Aorta (tissue), 5 donors: ENCODE measurements around the gene RASA3. TPM values are rescaled to one million over a fixed set of nuclear protein-coding genes. Genes with fewer than 3 reads are reported as not detected.
"Not testable (repeated sequence)": the region's sequence is repeated elsewhere in the genome, so short reads cannot be mapped to it uniquely, and the experiment has no call there.

ENCODE experiments used
- ATAC-seq: fragments of 200-7000 bp; cut with Tn5 transposase; one replicate; pipeline ENCODE4 v1.9.1; 2022; ENCODE audit warnings: moderate library complexity; ENCODE audit not compliant: low FRiP score
- DNase-seq, 2 donors: peaks; one replicate each; pipeline ENCODE4 v3.0.0-alpha.2; 2020
- H3K27ac ChIP-seq, 2 donors: one replicate each; pipeline ENCODE4 v1.5.1; 2013; ENCODE audit warnings: low read length in 2 of 2, mild to moderate bottlenecking in 2 of 2, moderate library complexity in 2 of 2, control low read depth in 1 of 2, inconsistent platforms in 1 of 2, low read depth in 1 of 2
- H3K27me3 ChIP-seq, 2 donors: one replicate each; pipeline ENCODE4 v1.6.1; 2013; ENCODE audit warnings: control low read depth in 1 of 2, low read length in 1 of 2, mild to moderate bottlenecking in 1 of 2, moderate library complexity in 1 of 2; ENCODE audit not compliant: insufficient read depth in 2 of 2, control insufficient read depth in 1 of 2
- H3K36me3 ChIP-seq, 2 donors: one replicate each; pipeline ENCODE4 v1.6.1; 2013; ENCODE audit warnings: control low read depth in 1 of 2, low read length in 1 of 2, mild to moderate bottlenecking in 1 of 2; ENCODE audit not compliant: insufficient read depth in 2 of 2, control insufficient read depth in 1 of 2
- H3K4me1 ChIP-seq, 2 donors: one replicate each; pipeline ENCODE4 v1.6.1; 2013; ENCODE audit warnings: low read length in 2 of 2, control low read depth in 1 of 2, mild to moderate bottlenecking in 1 of 2, moderate library complexity in 1 of 2; ENCODE audit not compliant: insufficient read depth in 2 of 2, control insufficient read depth in 1 of 2
- H3K4me3 ChIP-seq, 2 donors: one replicate each; pipeline ENCODE4 v1.5.1; 2013; ENCODE audit warnings: low read length in 2 of 2, control low read depth in 1 of 2, mild to moderate bottlenecking in 1 of 2
- H3K9me3 ChIP-seq: one replicate; pipeline ENCODE4 v1.6.1; 2013; ENCODE audit warnings: mild to moderate bottlenecking, low read length; ENCODE audit not compliant: control insufficient read depth
- WGBS, 2 donors: extraction: QIAGEN DNeasy Blood & Tissue Kit; methylation state at CpG; one replicate each; pipeline ENCODE4 v1.1.7; 2013; 5-methylcytosine and 5-hydroxymethylcytosine counted together
- intact Hi-C, 2 donors: fragments of 100-400 bp; cut with DNase I; formaldehyde crosslinking; loops; one replicate each; pipeline versions ENCODE4 v1.14.2 to v1.15.0; 2022
- polyA plus RNA-seq, 2 donors: library from polyadenylated mRNA; stranded (reverse); fragments of 200-250 nt; gene quantifications; one replicate each; pipeline ENCODE4 v1.2.3, GENCODE V29; 2013
- total RNA-seq, 2 donors: library from RNA; stranded (reverse); fragmentation: NEBNext Ultra II Directional; extraction: Animal tissue kit (Norgen Biotek cat#: 25700); gene quantifications; one replicate each; pipeline ENCODE4 v1.2.1, GENCODE V29; 2021
- donor health status: healthy with polysubstance abuse.
- donor health status: Bipolar disorder and iron deficiency.
- donor health status: DM: no; HTN: no; CAD: no.
- donor health status: DM: no; HTN: no; CAD: no.
- donor health status: DM: yes; HTN: yes; CAD: no.

RASA3 gene
- total and polyA plus RNA-seq, 4 donors = 8.1 to 42.3 (median 28.9) TPM

- H3K9me3 ChIP-seq = no peaks in the 10 kb centered on the region
- no peaks in the 10 kb centered on the region for H3K27me3 ChIP-seq
- no peaks in the 10 kb centered on the region for H3K4me1 ChIP-seq
- intact Hi-C loops = no loop called here
- DNase-seq (peak; percentile 78 to 86), ATAC-seq (no peak)
- no peaks in the 10 kb centered on the region for H3K36me3 ChIP-seq
- no peak overlapping the region for H3K27ac ChIP-seq
- H3K4me3 ChIP-seq = no peak overlapping the region
- 77 to 80% methylated on average over 25 of the region's 25 CpGs for WGBS, 2 donors
Measured at GRCh38 chr13:114115191-114115671, 17.2 kb downstream of the RASA3 start.

- not testable (repeated sequence) for ATAC-seq
- peak; percentile 43 to 47 for DNase-seq
Measured at GRCh38 chr13:114114666-114115065, 17.8 kb downstream of the RASA3 start.

GRCh38 chr13:114114006-114114640 lies 18.3 kb downstream of the RASA3 start:
- H3K36me3 ChIP-seq = no peaks in the 10 kb centered on the region
- intact Hi-C loops = no loop called here
- no peaks in the 10 kb centered on the region for H3K27me3 ChIP-seq
- H3K27ac ChIP-seq = no peak overlapping the region
- DNase-seq = peak; percentile 36 to 49
- no peaks in the 10 kb centered on the region for H3K4me1 ChIP-seq
- 93 to 95% methylated on average over 18 of the region's 18 CpGs for WGBS, 2 donors
- no peak overlapping the region for H3K4me3 ChIP-seq
- no peak for ATAC-seq
- H3K9me3 ChIP-seq = no peaks in the 10 kb centered on the region

More at GRCh38 chr13:114114666-114115065, 17.8 kb downstream of the RASA3 start:
- H3K27ac ChIP-seq, intact Hi-C loops, H3K27me3 ChIP-seq, H3K9me3 ChIP-seq, H3K4me1 ChIP-seq, H3K4me3 ChIP-seq, H3K36me3 ChIP-seq: not testable (repeated sequence)
- WGBS, 2 donors = 85 to 87% methylated on average over 12 of the region's 12 CpGs

- H3K4me3 ChIP-seq, H3K27ac ChIP-seq, H3K36me3 ChIP-seq, H3K4me1 ChIP-seq, H3K27me3 ChIP-seq, DNase-seq, ATAC-seq, intact Hi-C loops, H3K9me3 ChIP-seq: not testable (repeated sequence)
- 96 to 98% methylated on average over 13 to 15 of the region's 21 CpGs for WGBS, 2 donors
Measured at GRCh38 chr13:114113395-114113794, 19.0 kb downstream of the RASA3 start.

GRCh38 chr13:114112826-114113322 lies 19.5 kb downstream of the RASA3 start:
- Histone ChIP-seq H3K9me3 (no peaks in the 10 kb centered on the region), H3K27ac (no peak overlapping the region), H3K36me3 (no peaks in the 10 kb centered on the region), H3K4me3 (no peak overlapping the region), H3K4me1 (no peaks in the 10 kb centered on the region), H3K27me3 (no peaks in the 10 kb centered on the region)
- ATAC-seq = no peak
- DNase-seq = peak; percentile 36 to 59
- intact Hi-C loops = no loop called here
- 79 to 84% methylated on average over 12 of the region's 12 CpGs for WGBS, 2 donors

- H3K27me3 ChIP-seq = no peaks in the 10 kb centered on the region
- intact Hi-C loops = no loop called here
- ATAC-seq (peak; percentile 34), DNase-seq (peak; percentile 35 to 71)
- 79 to 81% methylated on average over 25 of the region's 25 CpGs for WGBS, 2 donors
- H3K27ac ChIP-seq = no peak overlapping the region
- H3K4me3 ChIP-seq = no peak overlapping the region
- H3K9me3 ChIP-seq = no peaks in the 10 kb centered on the region
- H3K36me3 ChIP-seq = no peaks in the 10 kb centered on the region
- H3K4me1 ChIP-seq = no peaks in the 10 kb centered on the region
Measured at GRCh38 chr13:114112231-114112825, 20.1 kb downstream of the RASA3 start.

- Histone ChIP-seq H3K4me3 (no peak overlapping the region), H3K4me1 (no peaks in the 10 kb centered on the region), H3K27me3 (no peaks in the 10 kb centered on the region), H3K9me3 (no peaks in the 10 kb centered on the region), H3K27ac (no peak overlapping the region), H3K36me3 (no peaks in the 10 kb centered on the region)
- DNase-seq (no peak), ATAC-seq (no peak)
- intact Hi-C loops = no loop called here
- 80 to 91% methylated on average over 11 of the region's 11 CpGs for WGBS, 2 donors
Measured at GRCh38 chr13:114111577-114111976, 20.8 kb downstream of the RASA3 start.

- H3K4me1 ChIP-seq, H3K4me3 ChIP-seq, H3K27ac ChIP-seq, DNase-seq, intact Hi-C loops, H3K36me3 ChIP-seq, H3K9me3 ChIP-seq, ATAC-seq, H3K27me3 ChIP-seq: not testable (repeated sequence)
- WGBS, 2 donors = 83 to 88% methylated on average over 18 of the region's 18 CpGs
Measured at GRCh38 chr13:114110830-114111189, 21.6 kb downstream of the RASA3 start.
